NCI-H1092 (cell line): ENCODE measurements around the gene HSPA1B.
"Not testable (repeated sequence)": the region's sequence is repeated elsewhere in the genome, so short reads cannot be mapped to it uniquely, and the experiment has no call there.

ENCODE experiments used
- DNase-seq: peaks from one replicate; lab custom pipeline; 2025; lab: John Stamatoyannopoulos, UW

The HSPA1B gene

GRCh38 chr6:31799781-31800180 is 27.8 kb upstream of the HSPA1B start:
- DNase-seq: no peak

- not testable (repeated sequence) for DNase-seq
Measured at GRCh38 chr6:31801031-31801927, 26.3 kb upstream of the HSPA1B start.

GRCh38 chr6:31805939-31806469 is 21.5 kb upstream of the HSPA1B start:
- no peak for DNase-seq

GRCh38 chr6:31806470-31807272 is 20.9 kb upstream of the HSPA1B start, which contains the start of gene LSM2:
TSS of gene LSM2 (minus strand) at chr6:31806966. CDS start at chr6:31806757, 209 bp downstream.
- DNase-seq: peak; percentile 88

GRCh38 chr6:31808599-31808998 is 18.9 kb upstream of the HSPA1B start:
- DNase-seq: not testable (repeated sequence)

- no peak for DNase-seq
Measured at GRCh38 chr6:31811645-31812044, 15.9 kb upstream of the HSPA1B start.

GRCh38 chr6:31813465-31813849 is 14.1 kb upstream of the HSPA1B start:
- DNase-seq: no peak

- DNase-seq: peak; percentile 85
Measured at GRCh38 chr6:31814677-31815024, 12.9 kb upstream of the HSPA1B start.

- peak; percentile 89 for DNase-seq
Measured at GRCh38 chr6:31815025-31815838, 12.3 kb upstream of the HSPA1B start, which contains the start of the genes HSPA1A and HSPA1L. TSS of gene HSPA1A (plus strand) at chr6:31815543. CDS start at chr6:31815757, 214 bp downstream. TSS of gene HSPA1L (minus strand) at chr6:31815283. CDS start at chr6:31811972, 3,311 bp downstream.

GRCh38 chr6:31817133-31817928 is 10.2 kb upstream of the HSPA1B start:
- not testable (repeated sequence) for DNase-seq

- DNase-seq: not testable (repeated sequence)
Measured at GRCh38 chr6:31817929-31818511, 9.5 kb upstream of the HSPA1B start.

- DNase-seq: no peak
Measured at GRCh38 chr6:31819871-31820299, 7.7 kb upstream of the HSPA1B start.

- DNase-seq: not testable (repeated sequence)
Measured at GRCh38 chr6:31820399-31820798, 7.1 kb upstream of the HSPA1B start.

GRCh38 chr6:31821301-31822035 is 6.1 kb upstream of the HSPA1B start:
- no peak for DNase-seq

- DNase-seq: no peak
Measured at GRCh38 chr6:31822036-31822821, 5.3 kb upstream of the HSPA1B start.

- not testable (repeated sequence) for DNase-seq
Measured at GRCh38 chr6:31823592-31824196, 3.8 kb upstream of the HSPA1B start.

- no peak for DNase-seq
Measured at GRCh38 chr6:31825553-31825952, 2.0 kb upstream of the HSPA1B start.

- no peak for DNase-seq
Measured at GRCh38 chr6:31826793-31827285, 699 bp upstream of the HSPA1B start.
